Kidney epithelial cell (primary cell): ENCODE data around the gene ELMO1. TPM values are rescaled to one million over a fixed set of nuclear protein-coding genes. Genes with fewer than 3 reads are reported as not detected.

Experiments used
- DNase-seq: peaks from one replicate; pipeline ENCODE4 v3.0.0-alpha.2; 2010; ENCODE audit warnings: low read depth
- H3K27me3 ChIP-seq: 2 replicates; pipeline ENCODE4 v1.6.0; 2011; ENCODE audit warnings: low read length; ENCODE audit not compliant: control insufficient read depth, insufficient read depth
- H3K36me3 ChIP-seq: 2 replicates; pipeline ENCODE4 v1.5.1; 2011; ENCODE audit warnings: low read length; ENCODE audit not compliant: control insufficient read depth, insufficient read depth
- H3K4me3 ChIP-seq: 2 replicates; pipeline ENCODE4 v1.5.1; 2011; ENCODE audit warnings: low read depth, mild to moderate bottlenecking, control low read depth, low read length
- total RNA-seq: library from RNA; depleted of rRNA; stranded (reverse); fragments of >200 nt; gene quantifications from 2 replicates; pipeline ENCODE4 v1.2.3, GENCODE V29; 2015
- TF ChIP-seq, protein P1 (sequence below): IDR thresholded peaks from 2 replicates; pipeline ENCODE4 v1.5.1; 2011; ENCODE audit warnings: mild to moderate bottlenecking, moderate library complexity, low read length, control low read depth, inconsistent platforms; ENCODE audit not compliant: insufficient read depth, poor library complexity, severe bottlenecking

The ELMO1 gene
- total RNA-seq, 1 donor from 2014 or later: 11.4 TPM

- TF ChIP-seq, protein P1, sequence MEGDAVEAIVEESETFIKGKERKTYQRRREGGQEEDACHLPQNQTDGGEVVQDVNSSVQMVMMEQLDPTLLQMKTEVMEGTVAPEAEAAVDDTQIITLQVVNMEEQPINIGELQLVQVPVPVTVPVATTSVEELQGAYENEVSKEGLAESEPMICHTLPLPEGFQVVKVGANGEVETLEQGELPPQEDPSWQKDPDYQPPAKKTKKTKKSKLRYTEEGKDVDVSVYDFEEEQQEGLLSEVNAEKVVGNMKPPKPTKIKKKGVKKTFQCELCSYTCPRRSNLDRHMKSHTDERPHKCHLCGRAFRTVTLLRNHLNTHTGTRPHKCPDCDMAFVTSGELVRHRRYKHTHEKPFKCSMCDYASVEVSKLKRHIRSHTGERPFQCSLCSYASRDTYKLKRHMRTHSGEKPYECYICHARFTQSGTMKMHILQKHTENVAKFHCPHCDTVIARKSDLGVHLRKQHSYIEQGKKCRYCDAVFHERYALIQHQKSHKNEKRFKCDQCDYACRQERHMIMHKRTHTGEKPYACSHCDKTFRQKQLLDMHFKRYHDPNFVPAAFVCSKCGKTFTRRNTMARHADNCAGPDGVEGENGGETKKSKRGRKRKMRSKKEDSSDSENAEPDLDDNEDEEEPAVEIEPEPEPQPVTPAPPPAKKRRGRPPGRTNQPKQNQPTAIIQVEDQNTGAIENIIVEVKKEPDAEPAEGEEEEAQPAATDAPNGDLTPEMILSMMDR: no peak
- no peaks in the 10 kb centered on the region for H3K27me3 ChIP-seq
- DNase-seq: no peak
Observed at GRCh38 chr7:37006764-37007163, 441.9 kb downstream of the ELMO1 start.

DNA sequence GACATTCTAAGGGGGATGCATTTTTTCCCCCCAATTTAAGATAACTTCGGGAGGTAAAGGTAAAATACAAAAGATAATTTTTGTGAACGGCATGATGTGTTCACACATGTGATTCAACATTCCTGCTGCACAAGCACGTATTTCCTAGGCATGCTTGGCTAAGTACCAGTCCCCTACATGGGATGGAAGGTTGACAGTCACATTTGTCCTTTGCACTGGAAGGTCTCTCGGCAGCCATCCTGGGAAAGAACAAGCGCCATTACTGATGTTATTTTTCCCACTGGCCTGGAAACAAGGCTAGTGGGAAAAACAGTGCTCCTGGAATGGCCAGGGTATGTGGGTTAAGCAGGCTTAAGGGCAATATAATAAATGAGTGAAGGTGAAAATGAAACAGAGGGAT is 448.2 kb downstream of the ELMO1 start:
- Histone ChIP-seq H3K36me3 (no peaks in the 10 kb centered on the region), H3K4me3 (no peak overlapping the region), H3K27me3 (no peaks in the 10 kb centered on the region)
- TF ChIP-seq, protein P1: no peak
- DNase-seq: no peak

More at GRCh38 chr7:37006764-37007163, 441.9 kb downstream of the ELMO1 start:
- Histone ChIP-seq H3K4me3 (no peak overlapping the region), H3K36me3 (no peaks in the 10 kb centered on the region)

GRCh38 chr7:36999626-37000485 is 448.8 kb downstream of the ELMO1 start:
- H3K4me3 ChIP-seq: no peak overlapping the region
- no peaks in the 10 kb centered on the region for H3K36me3 ChIP-seq
- H3K27me3 ChIP-seq: no peaks in the 10 kb centered on the region
- TF ChIP-seq, protein P1: no peak
- no peak for DNase-seq

DNA sequence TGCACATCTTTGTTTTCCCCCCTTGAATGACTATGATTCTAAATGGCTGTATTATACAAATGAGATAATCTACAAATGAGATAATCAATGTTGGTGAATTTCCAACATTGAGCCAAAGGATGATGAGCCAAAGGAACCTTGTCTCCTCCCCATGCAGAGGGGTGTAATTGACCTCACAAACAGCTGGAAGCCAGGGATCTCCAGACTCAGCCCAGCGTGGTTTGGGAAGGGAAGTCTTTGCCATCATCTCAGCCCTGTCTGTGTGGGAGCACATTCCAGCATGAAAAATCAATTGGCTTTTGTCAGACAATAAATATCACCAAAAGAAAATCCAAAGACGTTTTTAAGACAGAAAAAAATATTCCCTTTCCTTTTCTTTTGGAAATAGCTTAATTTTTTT is 452.9 kb downstream of the ELMO1 start:
- H3K36me3 ChIP-seq: no peaks in the 10 kb centered on the region
- TF ChIP-seq, protein P1: no peak
- DNase-seq: no peak
- no peak overlapping the region for H3K4me3 ChIP-seq
- H3K27me3 ChIP-seq: no peaks in the 10 kb centered on the region

GRCh38 chr7:36994456-36995112 is 454.1 kb downstream of the ELMO1 start:
- no peak overlapping the region for H3K4me3 ChIP-seq
- H3K27me3 ChIP-seq: no peaks in the 10 kb centered on the region
- no peaks in the 10 kb centered on the region for H3K36me3 ChIP-seq
- no peak for DNase-seq
- TF ChIP-seq, protein P1: no peak
